Measurements from ENCODE around the gene CLN6.

DNA sequence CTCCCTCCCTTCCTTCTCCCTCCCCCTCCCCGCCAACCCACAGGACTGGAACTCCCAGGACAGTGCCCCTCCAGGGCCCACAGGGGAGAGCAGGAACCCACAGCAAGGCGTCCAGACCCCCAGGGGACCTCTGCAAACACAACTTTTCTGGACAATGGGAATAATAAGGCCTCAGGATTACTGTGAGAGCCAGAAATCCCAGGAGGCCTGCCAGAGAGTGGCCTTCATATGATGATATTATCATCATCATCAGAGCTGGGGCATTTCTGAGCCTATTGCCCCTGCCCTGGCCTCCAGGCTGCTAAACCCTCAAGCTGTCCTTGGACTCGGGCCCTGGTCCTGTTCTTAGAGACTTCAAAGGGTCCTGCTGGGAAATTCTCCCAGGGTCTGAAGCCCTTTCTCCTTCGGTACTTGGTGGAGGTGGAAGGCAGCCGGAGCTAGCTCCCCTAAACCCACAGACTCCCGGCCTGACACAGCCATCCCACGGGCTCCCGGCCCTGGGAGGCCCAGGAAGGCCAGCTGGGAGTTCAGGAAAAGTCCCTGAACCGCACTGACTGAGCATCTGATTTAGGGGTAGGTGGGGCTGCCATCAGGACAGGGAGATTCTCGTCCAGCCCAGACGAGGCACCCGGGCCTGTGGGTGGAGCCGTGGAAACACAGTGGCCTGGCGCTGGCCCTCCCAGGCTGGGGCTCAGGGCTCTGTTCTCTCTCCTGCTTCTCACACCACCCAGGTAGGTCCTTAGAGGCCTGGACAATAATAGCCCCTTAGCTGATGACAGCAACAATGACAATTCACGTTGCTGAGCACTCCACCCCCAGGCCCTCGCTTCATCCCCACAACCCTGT, 29.3 kb downstream of the CLN6 start:
- TF ChIP-seq CTCF (conservative IDR thresholded peaks at IDR 0.05; ENCODE audit: low read length) (no peak), EZH2phosphoT487 (IDR thresholded peaks at IDR 0.05; ENCODE audit: borderline replicate concordance, low read depth, low read length) (no peak)
